Measurements from ENCODE around the gene KIAA0319L.

DNA sequence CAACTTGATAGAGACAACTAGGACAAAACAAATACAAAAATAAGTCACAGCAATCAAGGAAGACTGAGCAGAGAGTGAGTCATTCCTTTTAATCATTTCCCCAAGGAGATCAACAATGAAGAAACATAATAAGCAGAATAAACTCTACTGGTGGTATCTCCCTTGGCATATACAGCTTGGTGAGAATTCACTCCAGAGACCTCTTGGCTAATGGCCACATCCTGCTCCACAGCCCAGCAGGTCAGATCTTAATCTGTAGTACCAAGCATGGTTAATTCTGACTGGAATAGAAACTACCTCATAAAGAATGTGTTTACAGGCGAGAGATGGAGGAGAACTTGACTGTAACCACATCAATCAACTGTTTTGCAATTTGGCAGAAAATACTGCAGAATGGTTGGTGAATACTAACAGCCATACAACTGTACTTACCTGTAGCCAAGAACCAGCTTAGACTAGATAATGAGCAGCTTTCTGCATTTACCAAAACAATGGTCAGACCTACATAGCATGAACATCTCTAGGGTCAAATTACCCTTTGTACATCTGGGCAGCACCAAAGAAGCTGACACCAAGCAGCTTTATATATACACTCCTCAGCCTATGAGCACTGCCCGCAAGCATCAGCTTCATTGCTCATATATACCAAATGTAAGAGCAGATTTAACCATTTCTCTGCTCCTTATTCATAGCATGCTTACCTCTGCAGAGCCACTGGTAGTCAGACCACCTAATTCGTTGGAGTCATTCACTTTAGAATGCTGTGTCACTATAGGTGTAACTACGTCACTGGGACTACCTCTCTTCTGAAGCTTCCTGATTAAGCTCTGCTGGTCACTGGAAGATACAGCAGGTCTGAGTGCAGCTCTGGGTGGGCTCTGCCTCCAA is 51.0 kb downstream of the KIAA0319L start:
- TF ChIP-seq, protein P1, sequence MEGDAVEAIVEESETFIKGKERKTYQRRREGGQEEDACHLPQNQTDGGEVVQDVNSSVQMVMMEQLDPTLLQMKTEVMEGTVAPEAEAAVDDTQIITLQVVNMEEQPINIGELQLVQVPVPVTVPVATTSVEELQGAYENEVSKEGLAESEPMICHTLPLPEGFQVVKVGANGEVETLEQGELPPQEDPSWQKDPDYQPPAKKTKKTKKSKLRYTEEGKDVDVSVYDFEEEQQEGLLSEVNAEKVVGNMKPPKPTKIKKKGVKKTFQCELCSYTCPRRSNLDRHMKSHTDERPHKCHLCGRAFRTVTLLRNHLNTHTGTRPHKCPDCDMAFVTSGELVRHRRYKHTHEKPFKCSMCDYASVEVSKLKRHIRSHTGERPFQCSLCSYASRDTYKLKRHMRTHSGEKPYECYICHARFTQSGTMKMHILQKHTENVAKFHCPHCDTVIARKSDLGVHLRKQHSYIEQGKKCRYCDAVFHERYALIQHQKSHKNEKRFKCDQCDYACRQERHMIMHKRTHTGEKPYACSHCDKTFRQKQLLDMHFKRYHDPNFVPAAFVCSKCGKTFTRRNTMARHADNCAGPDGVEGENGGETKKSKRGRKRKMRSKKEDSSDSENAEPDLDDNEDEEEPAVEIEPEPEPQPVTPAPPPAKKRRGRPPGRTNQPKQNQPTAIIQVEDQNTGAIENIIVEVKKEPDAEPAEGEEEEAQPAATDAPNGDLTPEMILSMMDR (IDR thresholded peaks at IDR 0.05) = no peak
- TF ChIP-seq POLR2A (IDR thresholded peaks at IDR 0.05) = no peak

Data from testis (tissue), 2 donors.